ENCODE measurements around the gene NCAN. TPM values are rescaled to one million over a fixed set of nuclear protein-coding genes. Genes with fewer than 3 reads are reported as not detected.

Gene NCAN
- total RNA-seq, 1 experiment from 2014 or later = 0.15 TPM

- POLR2A ChIA-PET = no interaction called here
- DNase-seq (ENCODE audit: low read depth, low spot score) (no peak), ATAC-seq (no peak)
- H3K27ac ChIP-seq (ENCODE audit: low read length) = no peak overlapping the region
- H3K27me3 ChIP-seq (ENCODE audit: control insufficient read depth, insufficient read depth, low read length) = no peaks in the 10 kb centered on the region
- peaks cover 3% of the 10 kb centered on the region; the same call in 1 of the 2 replicates for H3K36me3 ChIP-seq (ENCODE audit: control insufficient read depth, insufficient read depth, low read length)
- CTCF ChIA-PET = interaction anchor here (0.6 kb wide), 1 partner anchor 26 kb away, joined by 3 read pairs; no protein-coding TSS in a partner anchor
- TF ChIP-seq TCF7L2 (IDR thresholded peaks at IDR 0.05; ENCODE audit: low read depth, low read length) = no peak
- no peak for TF ChIP-seq REST (IDR thresholded peaks at IDR 0.05; ENCODE audit: insufficient read depth in 1 of 2, low read depth in 2 of 2, low read length in 1 of 2)
- no peak for TF ChIP-seq CTCF (IDR thresholded peaks at IDR 0.05)
- TF ChIP-seq POLR2AphosphoS5 (IDR thresholded peaks at IDR 0.05; ENCODE audit: low read depth, low read length) = no peak
- TF ChIP-seq SIN3A (IDR thresholded peaks at IDR 0.05; ENCODE audit: borderline replicate concordance, insufficient read depth, low read depth, low read length) = no peak
- BruUV-seq (replicated peaks) = no TSS peak
- intact Hi-C loops (cut with micrococcal nuclease; ENCODE audit: unreplicated experiment) = no loop called here
- H3K9me3 ChIP-seq (ENCODE audit: control insufficient read depth, insufficient read depth, low read depth, low read length) = no peaks in the 10 kb centered on the region
- in situ Hi-C loops (cut with HindIII; ENCODE audit: low pct_unique_long_range_greater_than_20kb, low sequenced_read_pairs) = no loop called here
- no peak overlapping the region for H3K4me3 ChIP-seq (ENCODE audit: low read depth in 2 of 2, low read length in 2 of 2)
- peaks cover 7% of the 10 kb centered on the region for H3K4me1 ChIP-seq (ENCODE audit: control insufficient read depth, insufficient read depth, low read length)
These were observed 6.0 kb upstream of the NCAN start for GRCh38 chr19:19205416-19206410.

GRCh38 chr19:19206938-19207337 is 4.8 kb upstream of the NCAN start:
- no peak overlapping the region for H3K27ac ChIP-seq (ENCODE audit: low read length)
- peaks cover 3% of the 10 kb centered on the region; the same call in 1 of the 2 replicates for H3K36me3 ChIP-seq (ENCODE audit: control insufficient read depth, insufficient read depth, low read length)
- BruUV-seq (replicated peaks) = no TSS peak
- CTCF ChIA-PET = no interaction called here
- in situ Hi-C loops (cut with HindIII; ENCODE audit: low pct_unique_long_range_greater_than_20kb, low sequenced_read_pairs) (no loop called here), intact Hi-C loops (cut with micrococcal nuclease; ENCODE audit: unreplicated experiment) (no loop called here)
- no peaks in the 10 kb centered on the region for H3K27me3 ChIP-seq (ENCODE audit: control insufficient read depth, insufficient read depth, low read length)
- H3K4me1 ChIP-seq (ENCODE audit: control insufficient read depth, insufficient read depth, low read length) = peaks cover 5% of the 10 kb centered on the region
- POLR2A ChIA-PET = no interaction called here
- no peak overlapping the region for H3K4me3 ChIP-seq (ENCODE audit: low read depth in 2 of 2, low read length in 2 of 2)
- H3K9me3 ChIP-seq (ENCODE audit: control insufficient read depth, insufficient read depth, low read depth, low read length) = no peaks in the 10 kb centered on the region
- no peak for ATAC-seq
- TF ChIP-seq REST (IDR thresholded peaks at IDR 0.05; ENCODE audit: insufficient read depth in 1 of 2, low read depth in 2 of 2, low read length in 1 of 2) = no peak
- TF ChIP-seq SIN3A (IDR thresholded peaks at IDR 0.05; ENCODE audit: borderline replicate concordance, insufficient read depth, low read depth, low read length) = no peak
- DNase-seq (ENCODE audit: low read depth, low spot score) = no peak
